Gastrocnemius medialis (tissue), 4 donors: Measurements from ENCODE around the gene PARM1. TPM values are rescaled to one million over a fixed set of nuclear protein-coding genes. Genes with fewer than 3 reads are reported as not detected.

Experiments used
- ATAC-seq, 2 donors: fragments of 150-250 bp; one replicate each; pipeline ENCODE4 v1.9.1; 2016
- DNase-seq, 2 donors: peaks; one replicate each; pipeline ENCODE4 v3.0.0-alpha.2; 2019
- H3K27ac ChIP-seq, 4 donors: fragments of 200-600 bp; sonication (generic); 1 replicate in 1 of 4; 2 replicates in 3 of 4; pipeline ENCODE4 v1.5.1; 2016 to 2018; ENCODE audit warnings: mild to moderate bottlenecking in 2 of 4, moderate library complexity in 1 of 4
- H3K27me3 ChIP-seq, 3 donors: fragments of 200-600 bp; sonication (generic) in 2 of 3; 1 replicate in 1 of 3; 2 replicates in 2 of 3; pipeline versions ENCODE4 v1.5.1 to v1.6.0; 2016 to 2019; ENCODE audit warnings: mild to moderate bottlenecking in 1 of 3, moderate library complexity in 1 of 3
- H3K36me3 ChIP-seq, 2 donors: fragments of 200-600 bp; sonication (generic) in 1 of 2; one replicate each; pipeline ENCODE4 v1.5.1; 2017 to 2018
- H3K4me1 ChIP-seq, 2 donors: fragments of 200-600 bp; sonication (generic) in 1 of 2; one replicate each; pipeline ENCODE4 v1.5.1; 2016 to 2017; ENCODE audit warnings: mild to moderate bottlenecking in 2 of 2
- H3K4me3 ChIP-seq, 4 donors: fragments of 200-600 bp; sonication (generic) in 3 of 4; 1 replicate in 1 of 4; 2 replicates in 3 of 4; pipeline ENCODE4 v1.5.1; 2016 to 2019; ENCODE audit warnings: mild to moderate bottlenecking in 2 of 4
- H3K9me3 ChIP-seq, 3 donors: fragments of 200-600 bp; sonication (generic) in 2 of 3; 1 replicate in 1 of 3; 2 replicates in 2 of 3; pipeline ENCODE4 v1.5.1; 2016 to 2019
- POLR2A ChIP-seq, 2 donors: fragments of 450-650 bp; IDR thresholded peaks; one replicate each; pipeline ENCODE4 v1.6.1; 2017; ENCODE audit warnings: antibody characterized with exemption in 2 of 2, mild to moderate bottlenecking in 2 of 2, moderate library complexity in 2 of 2
- in situ Hi-C, 4 donors: fragments of 200-750 bp; cut with MboI; loops; one replicate each; pipeline versions ENCODE4 v1.15.0 to v1.8.0; 2017; ENCODE audit warnings: low sequenced_read_pairs in 4 of 4
- intact Hi-C: fragments of 100-400 bp; cut with DNase I; formaldehyde crosslinking; loops from one replicate; pipeline ENCODE4 v1.15.1; 2023; ENCODE audit warnings: low total_unique reads
- total RNA-seq, 4 donors: library from RNA; depleted of rRNA; stranded (reverse); fragments of >200 nt; gene quantifications; one replicate each; pipeline versions ENCODE4 v1.1.0 to v1.2.3, GENCODE V29; 2016
- TF ChIP-seq, protein P1 (sequence below), 5 experiments: fragments of 450-650 bp in 3 of 5; fragments of 200-600 bp in 2 of 5; sonication (generic) in 2 of 5; IDR thresholded peaks in 4 of 5; conservative IDR thresholded peaks in 1 of 5; 1 replicate in 4 of 5; 2 replicates in 1 of 5; pipeline ENCODE4 v1.5.1; 2016 to 2019; ENCODE audit warnings: antibody characterized with exemption in 5 of 5, mild to moderate bottlenecking in 3 of 5, moderate library complexity in 3 of 5

Gene PARM1
- total RNA-seq, 4 donors from 2014 or later, result 9.3 to 13.1 (median 10.3) TPM

DNA sequence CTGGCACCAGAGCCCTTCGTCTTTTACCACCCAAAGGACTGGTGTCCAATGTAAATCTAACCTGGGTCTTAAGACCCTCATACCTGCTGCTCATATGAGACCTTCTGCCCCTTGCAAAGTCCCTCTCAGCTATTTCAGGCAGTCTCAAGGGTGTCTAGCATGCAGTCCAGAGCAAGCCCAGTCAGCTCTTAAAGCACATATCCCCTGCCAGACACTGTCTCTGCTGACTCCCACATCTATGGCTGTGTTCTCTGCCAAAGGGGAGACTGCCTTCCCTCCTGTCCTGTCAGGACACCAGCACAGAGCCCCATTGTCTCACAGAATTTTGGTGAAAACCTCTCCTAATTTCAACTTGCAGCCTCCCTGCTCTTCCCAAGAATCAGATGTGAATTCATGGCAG is 118.5 kb downstream of the PARM1 start:
- Histone ChIP-seq H3K4me3 (no peak overlapping the region), H3K27me3 (no peaks in the 10 kb centered on the region), H3K9me3 (no peaks in the 10 kb centered on the region), H3K27ac (no peak overlapping the region), H3K4me1 (no peaks in the 10 kb centered on the region), H3K36me3 (no peaks in the 10 kb centered on the region)
- intact Hi-C loops (no loop called here), in situ Hi-C loops (no loop called here)
- no peak for DNase-seq
- no peak for ATAC-seq
- TF ChIP-seq POLR2A (IDR thresholded peaks at IDR 0.05), result no peak
- TF ChIP-seq, protein P1, sequence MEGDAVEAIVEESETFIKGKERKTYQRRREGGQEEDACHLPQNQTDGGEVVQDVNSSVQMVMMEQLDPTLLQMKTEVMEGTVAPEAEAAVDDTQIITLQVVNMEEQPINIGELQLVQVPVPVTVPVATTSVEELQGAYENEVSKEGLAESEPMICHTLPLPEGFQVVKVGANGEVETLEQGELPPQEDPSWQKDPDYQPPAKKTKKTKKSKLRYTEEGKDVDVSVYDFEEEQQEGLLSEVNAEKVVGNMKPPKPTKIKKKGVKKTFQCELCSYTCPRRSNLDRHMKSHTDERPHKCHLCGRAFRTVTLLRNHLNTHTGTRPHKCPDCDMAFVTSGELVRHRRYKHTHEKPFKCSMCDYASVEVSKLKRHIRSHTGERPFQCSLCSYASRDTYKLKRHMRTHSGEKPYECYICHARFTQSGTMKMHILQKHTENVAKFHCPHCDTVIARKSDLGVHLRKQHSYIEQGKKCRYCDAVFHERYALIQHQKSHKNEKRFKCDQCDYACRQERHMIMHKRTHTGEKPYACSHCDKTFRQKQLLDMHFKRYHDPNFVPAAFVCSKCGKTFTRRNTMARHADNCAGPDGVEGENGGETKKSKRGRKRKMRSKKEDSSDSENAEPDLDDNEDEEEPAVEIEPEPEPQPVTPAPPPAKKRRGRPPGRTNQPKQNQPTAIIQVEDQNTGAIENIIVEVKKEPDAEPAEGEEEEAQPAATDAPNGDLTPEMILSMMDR (IDR thresholded peaks at IDR 0.05 in 4 of 5, conservative IDR thresholded peaks at IDR 0.05 in 1 of 5), result no peak

GRCh38 chr4:75053352-75053751 is 120.4 kb downstream of the PARM1 start:
- no peaks in the 10 kb centered on the region for H3K27me3 ChIP-seq
- H3K9me3 ChIP-seq, result no peaks in the 10 kb centered on the region
- in situ Hi-C loops (no loop called here), intact Hi-C loops (no loop called here)
- H3K36me3 ChIP-seq, result no peaks in the 10 kb centered on the region
- H3K4me1 ChIP-seq, result no peaks in the 10 kb centered on the region
- no peak for TF ChIP-seq POLR2A (IDR thresholded peaks at IDR 0.05)
- TF ChIP-seq, protein P1 (IDR thresholded peaks at IDR 0.05 in 4 of 5, conservative IDR thresholded peaks at IDR 0.05 in 1 of 5), result no peak
- ATAC-seq, result no peak
- no peak overlapping the region for H3K4me3 ChIP-seq
- DNase-seq, result no peak
- no peak overlapping the region for H3K27ac ChIP-seq

DNA sequence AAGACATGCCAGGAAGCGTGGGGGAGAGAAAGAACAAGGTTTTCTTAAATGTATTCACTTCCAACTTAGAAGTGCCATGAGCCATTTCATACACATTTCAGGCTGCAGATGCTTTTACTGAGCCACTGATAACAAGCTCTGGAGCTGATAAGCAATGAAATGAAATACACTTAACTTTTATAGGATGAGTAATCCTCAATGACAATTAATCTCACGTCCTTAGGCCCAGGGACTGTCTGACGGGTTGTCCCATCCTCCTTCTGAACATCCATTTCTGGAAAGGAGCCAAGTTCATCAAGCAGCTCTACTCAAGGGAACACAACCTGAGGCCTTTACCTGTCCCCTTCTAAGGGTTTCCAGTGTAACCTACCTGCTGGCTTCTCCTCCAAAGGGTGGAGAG is 121.2 kb downstream of the PARM1 start:
- no peak for ATAC-seq
- H3K4me3 ChIP-seq, result no peak overlapping the region
- H3K4me1 ChIP-seq, result no peaks in the 10 kb centered on the region
- H3K36me3 ChIP-seq, result no peaks in the 10 kb centered on the region
- intact Hi-C loops (no loop called here), in situ Hi-C loops (no loop called here)
- TF ChIP-seq, protein P1 (IDR thresholded peaks at IDR 0.05 in 4 of 5, conservative IDR thresholded peaks at IDR 0.05 in 1 of 5), result no peak
- no peaks in the 10 kb centered on the region for H3K27me3 ChIP-seq
- no peaks in the 10 kb centered on the region for H3K9me3 ChIP-seq
- no peak for DNase-seq
- H3K27ac ChIP-seq, result no peak overlapping the region

DNA sequence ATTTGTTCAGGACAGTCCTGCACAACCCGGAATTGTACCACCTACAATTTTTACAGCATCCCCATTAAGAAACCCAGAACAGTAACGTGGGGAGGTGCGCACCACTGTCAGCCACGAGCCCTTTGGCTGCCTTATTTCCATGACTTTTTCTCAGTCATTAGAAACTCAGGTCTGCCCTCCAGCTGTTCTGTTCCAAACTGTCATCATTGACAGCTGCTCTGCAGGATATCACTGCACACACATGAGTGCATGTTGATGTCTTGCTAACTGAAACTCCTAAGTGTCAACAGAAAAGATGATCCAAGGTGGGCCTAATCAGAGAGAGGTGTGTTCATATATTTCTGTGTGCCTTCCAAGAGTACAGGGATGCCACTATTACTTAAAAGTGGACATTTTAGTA is 123.4 kb downstream of the PARM1 start:
- Histone ChIP-seq H3K36me3 (no peaks in the 10 kb centered on the region), H3K4me1 (no peaks in the 10 kb centered on the region), H3K4me3 (no peak overlapping the region), H3K27me3 (no peaks in the 10 kb centered on the region), H3K9me3 (no peaks in the 10 kb centered on the region), H3K27ac (no peak overlapping the region)
- TF ChIP-seq, protein P1 (IDR thresholded peaks at IDR 0.05 in 4 of 5, conservative IDR thresholded peaks at IDR 0.05 in 1 of 5), result no peak
- TF ChIP-seq POLR2A (IDR thresholded peaks at IDR 0.05), result no peak
- in situ Hi-C loops (no loop called here), intact Hi-C loops (no loop called here)
- no peak for ATAC-seq
- no peak for DNase-seq

GRCh38 chr4:75057369-75057768 is 124.5 kb downstream of the PARM1 start:
- no peaks in the 10 kb centered on the region for H3K36me3 ChIP-seq
- no peaks in the 10 kb centered on the region for H3K27me3 ChIP-seq
- in situ Hi-C loops (no loop called here), intact Hi-C loops (no loop called here)
- ATAC-seq (no peak), DNase-seq (no peak)
- no peaks in the 10 kb centered on the region for H3K4me1 ChIP-seq
- H3K27ac ChIP-seq, result no peak overlapping the region
- no peak overlapping the region for H3K4me3 ChIP-seq
- no peak for TF ChIP-seq POLR2A (IDR thresholded peaks at IDR 0.05)
- TF ChIP-seq, protein P1 (IDR thresholded peaks at IDR 0.05 in 4 of 5, conservative IDR thresholded peaks at IDR 0.05 in 1 of 5), result no peak
- H3K9me3 ChIP-seq, result no peaks in the 10 kb centered on the region
